ENCODE results near the gene UGT2A3.

GRCh38 chr4:68951078-68951805, at the start of gene UGT2A3:
- TF ChIP-seq CTCF (IDR thresholded peaks at IDR 0.05) = no peak
- TF ChIP-seq POLR2A (IDR thresholded peaks at IDR 0.05) = no peak
